ENCODE measurements around the gene ARID1B.
"Not testable (repeated sequence)": the region's sequence is repeated elsewhere in the genome, so short reads cannot be mapped to it uniquely, and the experiment has no call there.

The ARID1B gene

DNA sequence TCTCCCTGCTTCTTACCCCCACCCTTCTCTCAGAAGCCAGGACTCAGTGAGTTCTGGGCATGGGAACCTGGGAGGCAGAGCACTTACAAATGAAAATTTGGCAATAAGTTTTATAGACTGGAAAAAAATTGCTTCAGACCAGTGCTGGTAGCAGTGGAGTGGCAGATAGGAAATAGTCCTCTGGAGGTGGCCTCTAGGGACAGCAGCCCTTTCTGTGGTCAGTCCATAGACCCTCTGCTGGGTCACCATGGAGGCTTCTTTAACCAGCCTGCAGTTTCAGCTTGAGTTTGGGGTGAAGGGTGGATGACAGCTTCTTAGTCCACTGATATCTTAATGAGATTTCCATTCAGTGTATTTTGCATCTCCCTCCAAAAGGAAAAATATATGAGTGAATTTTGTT lies 179.1 kb downstream of the ARID1B start:
- DNase-seq (ENCODE audit: low read depth, low spot score) = no peak

GRCh38 chr6:156957931-156958547 lies 180.9 kb downstream of the ARID1B start:
- DNase-seq (ENCODE audit: low read depth, low spot score) = no peak

- DNase-seq (ENCODE audit: low read depth, low spot score) = no peak
Observed at GRCh38 chr6:156960525-156960924, 183.3 kb downstream of the ARID1B start.

DNA sequence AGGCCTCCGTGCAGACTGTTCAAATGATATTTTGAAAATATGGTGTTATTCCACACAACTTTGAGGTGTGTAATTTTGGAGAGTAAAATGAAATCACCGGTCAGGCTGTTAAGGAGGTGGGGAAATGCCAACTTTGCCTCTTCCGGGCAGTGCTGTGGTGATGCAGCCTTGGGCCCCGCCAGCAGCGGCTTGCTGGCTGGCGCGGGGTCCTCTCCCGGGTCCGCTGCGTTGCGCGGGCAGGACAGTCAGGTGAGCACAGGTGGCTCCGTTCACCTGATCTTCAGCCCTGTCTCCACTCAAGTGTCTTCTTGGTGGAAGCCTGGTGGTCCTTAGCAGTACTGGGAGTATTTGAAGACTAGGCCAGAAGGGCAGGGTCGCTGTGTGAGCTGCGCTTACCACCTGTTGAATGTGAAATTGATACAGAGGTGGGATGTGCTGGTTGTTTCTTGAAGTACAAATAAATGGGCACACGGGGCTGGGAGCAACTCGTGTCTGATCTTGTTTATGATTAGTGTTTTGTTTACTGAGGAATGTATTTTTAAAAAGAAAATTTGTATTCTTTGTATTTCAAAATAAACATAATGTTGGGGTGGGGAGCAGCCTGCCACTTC lies 184.2 kb downstream of the ARID1B start:
- no peak for DNase-seq (ENCODE audit: low read depth, low spot score)

DNA sequence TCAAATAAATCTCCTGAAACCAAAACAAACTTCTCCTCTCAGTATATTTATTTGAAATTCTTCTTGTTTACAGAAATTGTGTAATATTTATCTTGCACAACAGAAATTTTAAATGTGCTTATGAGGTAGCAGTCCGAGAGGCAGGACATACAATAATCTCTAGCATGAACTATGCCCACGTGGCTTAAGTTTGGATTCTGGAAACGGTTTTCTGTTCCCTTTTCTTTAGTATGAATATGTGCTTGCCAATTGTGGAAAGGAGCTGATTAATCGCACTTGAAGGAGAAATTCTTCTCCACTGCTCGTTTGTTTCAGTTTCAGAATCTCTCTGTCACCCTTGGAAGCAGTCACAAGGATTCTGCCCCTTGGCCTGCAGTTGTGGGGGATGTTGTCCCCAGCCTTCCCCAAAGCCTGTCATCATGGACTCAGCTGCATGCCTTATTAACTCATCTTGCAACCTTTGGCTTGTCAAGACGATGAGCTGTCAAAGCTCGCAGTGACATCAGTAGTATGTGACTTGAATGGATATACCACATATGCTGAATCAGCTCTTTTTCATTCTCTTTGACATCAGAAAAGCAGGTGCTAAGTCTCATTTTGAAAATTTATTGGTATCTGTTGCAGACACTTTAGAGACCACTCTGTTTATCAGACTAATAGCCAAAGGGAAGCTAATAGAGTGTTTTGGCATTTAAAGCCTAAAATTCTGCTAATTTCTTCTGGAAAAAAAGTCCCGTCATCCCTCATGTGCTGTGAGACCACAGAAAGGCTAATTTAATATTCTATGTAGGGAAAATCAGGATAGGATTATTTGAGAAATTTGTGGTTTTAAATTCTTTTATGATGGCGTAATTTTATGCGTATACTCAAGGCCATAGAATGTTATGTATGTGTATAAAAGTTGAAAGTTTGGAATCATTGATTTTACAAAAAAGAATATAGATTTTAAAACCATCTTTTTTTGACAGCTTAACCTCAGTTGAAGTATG lies 186.8 kb downstream of the ARID1B start:
- peak; percentile 48 for DNase-seq (ENCODE audit: low read depth, low spot score)

- no peak for DNase-seq (ENCODE audit: low read depth, low spot score)
Observed at GRCh38 chr6:156967852-156968251, 190.7 kb downstream of the ARID1B start.

DNA sequence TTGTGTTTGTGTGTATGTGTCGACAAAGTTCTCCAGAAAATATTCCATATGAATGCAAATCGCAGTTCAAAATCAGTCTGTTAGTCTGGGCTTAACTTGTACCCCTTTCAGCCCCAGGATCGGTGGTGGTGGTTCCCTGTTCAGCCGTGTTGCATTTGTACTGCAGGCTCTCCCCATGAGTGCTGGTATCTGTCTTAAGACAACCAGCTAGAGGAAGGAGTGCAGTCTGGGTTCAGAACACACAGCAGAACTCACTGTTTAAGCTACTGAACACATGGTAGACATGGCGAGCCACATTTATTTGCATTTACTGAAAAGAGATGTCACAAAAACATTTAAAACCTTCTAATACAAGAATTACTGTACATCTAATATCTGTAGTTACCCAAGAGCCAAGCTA lies 192.1 kb downstream of the ARID1B start:
- DNase-seq (ENCODE audit: low read depth, low spot score) = no peak

DNA sequence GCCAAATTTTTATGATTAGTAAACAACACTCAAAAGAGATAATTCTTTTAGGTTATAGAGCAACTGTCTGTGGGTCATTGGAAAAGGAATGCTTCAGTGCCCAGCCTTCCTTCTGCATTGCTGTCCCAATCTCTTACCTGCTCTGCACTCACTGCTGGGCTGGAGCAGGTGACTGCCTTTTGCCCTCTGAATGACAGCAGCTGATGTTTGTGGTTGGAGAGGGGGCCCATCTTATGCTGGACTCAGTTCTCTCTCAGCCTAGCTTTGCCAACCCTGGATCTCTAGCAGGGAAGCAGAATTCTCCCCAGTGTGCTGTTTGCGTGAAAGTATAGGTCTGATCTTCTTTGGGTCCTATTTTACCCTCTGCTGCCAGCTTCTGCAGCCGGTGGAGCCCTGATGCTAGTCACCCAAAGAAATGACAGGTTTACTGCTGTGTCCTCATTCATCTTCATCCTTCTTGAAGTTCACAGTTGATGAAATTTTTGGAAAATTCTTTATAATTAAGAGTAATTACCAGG lies 193.5 kb downstream of the ARID1B start:
- DNase-seq (ENCODE audit: low read depth, low spot score) = no peak

- no peak for DNase-seq (ENCODE audit: low read depth, low spot score)
Observed at GRCh38 chr6:156971153-156971885, 194.1 kb downstream of the ARID1B start.

DNA sequence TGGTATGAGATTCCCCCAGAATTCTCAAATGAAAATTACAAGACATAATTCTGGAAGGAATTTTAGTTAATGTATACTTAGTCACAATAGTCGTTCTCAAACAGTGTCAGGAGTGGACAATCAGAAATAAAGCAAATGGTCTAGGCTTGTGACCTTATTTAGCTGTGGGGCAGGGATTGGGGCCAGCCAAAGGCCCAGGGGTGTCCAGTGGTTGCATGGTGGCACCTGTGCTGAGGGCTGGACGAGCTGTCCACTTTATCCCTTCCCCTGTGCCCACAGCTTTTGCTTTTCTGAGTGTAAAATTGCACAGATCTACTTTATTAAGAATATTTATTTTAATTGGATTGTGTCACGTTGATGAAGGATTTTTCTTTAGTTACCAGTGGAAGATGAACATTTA lies 195.0 kb downstream of the ARID1B start:
- DNase-seq (ENCODE audit: low read depth, low spot score) = no peak

GRCh38 chr6:156974830-156975261 lies 197.7 kb downstream of the ARID1B start:
- no peak for DNase-seq (ENCODE audit: low read depth, low spot score)

DNA sequence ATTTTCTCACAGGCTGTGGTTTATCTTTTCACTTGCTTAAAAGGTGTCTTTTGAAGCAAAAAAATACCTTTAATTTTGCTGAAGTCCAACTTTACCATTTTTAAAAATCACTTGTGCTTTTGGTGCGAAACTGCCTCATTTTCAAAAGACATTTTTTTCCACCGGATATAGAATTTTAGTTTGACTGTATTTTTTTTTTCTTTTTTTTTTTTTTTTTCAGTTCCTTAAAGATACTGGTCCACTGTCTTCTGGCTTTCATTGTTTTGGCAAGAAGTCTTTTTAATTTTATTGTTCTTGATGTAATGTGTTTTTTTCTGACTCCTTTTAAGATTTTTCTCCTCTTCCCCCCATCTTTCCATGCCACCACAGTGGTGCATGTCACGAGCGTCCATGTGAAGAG lies 198.2 kb downstream of the ARID1B start:
- DNase-seq (ENCODE audit: low read depth, low spot score) = no peak

- peak; percentile 69 for DNase-seq (ENCODE audit: low read depth, low spot score)
Observed at GRCh38 chr6:156976216-156977127, 199.3 kb downstream of the ARID1B start.

DNA sequence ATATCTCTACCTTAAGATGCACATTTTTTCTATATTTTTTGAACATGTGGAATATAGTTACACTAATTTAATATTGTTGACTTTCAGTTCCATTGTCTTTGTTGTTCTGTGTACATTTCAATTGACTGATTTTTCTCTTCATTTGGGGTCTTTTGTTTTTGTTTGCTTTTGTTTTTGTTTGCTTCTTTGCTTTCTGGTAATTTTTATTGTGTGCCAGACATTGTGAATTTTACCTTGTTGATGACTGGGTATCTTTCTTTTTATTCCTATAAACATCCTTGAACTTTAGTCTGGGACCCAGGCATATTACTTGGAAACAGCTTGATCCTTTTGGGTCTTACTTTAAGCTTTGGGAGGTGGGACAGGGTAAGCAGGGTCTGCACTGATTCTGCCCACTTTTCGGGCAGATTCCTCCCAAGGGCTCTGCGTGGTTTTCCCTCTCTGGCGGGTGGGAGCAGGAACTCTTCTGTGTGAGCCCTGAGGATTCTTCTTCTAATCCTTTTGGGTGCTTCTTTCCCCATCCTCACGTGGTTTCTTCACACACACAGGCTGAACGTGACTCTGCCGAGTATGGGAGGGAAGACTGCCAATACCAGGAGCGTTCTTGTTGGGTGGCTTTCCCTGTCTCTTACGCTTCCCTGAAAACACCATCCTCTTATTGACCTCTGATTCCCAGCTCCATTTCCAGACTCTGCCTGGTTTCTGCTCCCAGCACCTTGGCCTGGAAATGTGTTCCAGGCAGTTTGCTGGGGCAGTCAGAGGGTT lies 200.5 kb downstream of the ARID1B start:
- DNase-seq (ENCODE audit: low read depth, low spot score) = peak; percentile 45

DNA sequence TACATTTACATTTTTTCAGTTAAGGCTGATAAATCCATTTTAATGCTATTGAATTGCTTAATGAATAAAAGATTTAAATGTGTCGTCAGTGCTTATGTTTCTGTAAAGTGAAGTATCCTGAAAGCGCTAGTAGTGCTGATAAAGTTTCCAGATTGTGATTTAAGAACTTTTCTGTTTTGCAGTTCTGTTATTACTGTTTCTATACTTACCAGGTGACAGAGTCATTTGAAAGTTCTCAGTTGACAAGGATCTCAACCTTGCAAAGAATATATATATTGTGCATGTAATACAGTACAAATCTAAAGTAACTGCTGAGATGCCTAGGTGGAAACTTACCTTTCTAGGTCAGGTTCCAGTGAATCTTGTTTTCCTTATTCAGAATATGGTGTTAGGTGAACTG lies 201.8 kb downstream of the ARID1B start:
- no peak for DNase-seq (ENCODE audit: low read depth, low spot score)

DNA sequence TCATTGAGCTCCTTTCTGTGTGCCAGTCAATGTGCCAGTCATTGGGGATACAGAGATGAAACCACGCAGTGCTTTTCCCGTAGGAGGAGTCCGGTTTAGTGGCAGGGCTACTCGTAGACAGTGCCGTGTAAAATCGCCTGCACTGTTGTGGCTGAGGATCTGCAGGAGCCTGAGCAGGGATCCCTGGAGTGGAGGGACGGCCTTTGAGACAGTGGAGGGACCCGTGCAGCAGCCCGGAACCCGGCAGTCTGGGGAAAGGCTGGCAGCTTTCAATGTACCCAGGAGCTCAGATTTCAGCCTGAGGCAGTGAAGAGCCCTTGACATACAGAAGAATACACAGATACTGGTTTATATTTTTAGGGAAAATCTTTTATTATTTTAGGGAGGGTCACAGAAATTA lies 203.3 kb downstream of the ARID1B start:
- no peak for DNase-seq (ENCODE audit: low read depth, low spot score)

- no peak for DNase-seq (ENCODE audit: low read depth, low spot score)
Observed at GRCh38 chr6:156980948-156981347, 203.8 kb downstream of the ARID1B start.

- no peak for DNase-seq (ENCODE audit: low read depth, low spot score)
Observed at GRCh38 chr6:156982168-156982567, 205.0 kb downstream of the ARID1B start.

DNA sequence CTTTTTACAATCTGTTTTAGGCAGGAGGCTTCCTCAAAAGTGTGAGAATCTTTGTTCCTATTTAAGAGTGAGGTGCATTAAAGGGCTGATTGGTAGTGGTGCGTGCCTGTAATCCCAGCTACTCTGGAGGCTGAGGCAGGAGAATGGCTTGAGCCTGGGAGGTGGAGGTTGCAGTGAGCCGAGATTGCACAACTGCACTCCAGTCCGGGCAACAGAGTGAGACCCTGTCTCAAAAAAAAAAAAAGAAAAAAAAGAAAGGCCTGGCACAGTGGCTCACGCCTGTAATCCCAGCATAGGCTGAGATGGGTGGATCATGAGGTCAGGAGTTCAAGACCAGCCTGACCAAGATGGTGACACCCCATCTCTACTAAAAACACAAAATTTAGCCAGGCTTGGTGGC lies 205.7 kb downstream of the ARID1B start:
- not testable (repeated sequence) for DNase-seq (ENCODE audit: low read depth, low spot score)

Measured in astrocyte of the hippocampus (primary cell).